NOMO-1 (cell line): Measurements from ENCODE around the gene CCDC85B.

Experiments used
- DNase-seq, 2 experiments: peaks; one replicate each; lab custom pipeline; 2025; ENCODE audit not compliant: unreplicated experiment in 2 of 2; lab: John Stamatoyannopoulos, UW

CCDC85B gene

DNA sequence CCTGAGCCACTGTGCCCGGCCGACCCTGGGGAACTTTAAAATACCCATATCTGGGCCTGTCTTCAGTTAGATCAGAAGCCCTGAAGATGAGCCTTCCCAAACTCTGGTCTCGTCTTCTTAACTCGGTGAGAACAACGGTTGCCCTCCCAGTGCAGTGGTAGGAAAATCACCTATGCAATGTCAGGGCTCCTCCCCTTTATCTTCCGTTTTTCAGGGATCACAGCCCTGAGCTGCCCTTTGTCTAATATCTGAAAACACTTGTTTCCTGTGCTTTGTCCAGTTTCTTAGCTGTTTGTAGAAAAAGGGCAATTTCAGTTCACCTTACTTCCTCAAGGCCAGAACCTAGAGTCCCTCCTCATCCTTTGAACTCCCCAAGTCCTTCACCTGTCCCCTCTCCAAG, 38.2 kb downstream of the CCDC85B start:
- no peak for DNase-seq

GRCh38 chr11:65931773-65932557, 41.5 kb downstream of the CCDC85B start:
- DNase-seq = no peak

DNA sequence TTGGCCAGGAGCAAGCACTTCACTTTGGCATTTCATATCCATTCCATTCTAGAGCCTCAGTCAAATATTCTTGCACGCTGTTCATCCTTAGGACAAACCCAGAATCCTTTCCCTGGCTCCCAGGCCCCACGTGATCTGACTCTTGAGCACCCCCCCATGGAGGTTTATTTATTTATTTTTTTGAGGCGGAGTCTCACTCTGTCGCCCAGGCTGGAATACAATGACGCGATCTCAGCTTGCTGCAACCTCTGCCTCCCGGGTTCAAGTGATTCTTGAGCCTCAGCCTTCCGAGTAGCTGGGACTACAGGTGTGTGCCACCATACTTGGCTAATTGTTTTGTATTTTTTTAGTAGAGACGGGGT, 42.1 kb downstream of the CCDC85B start:
- DNase-seq = no peak

- DNase-seq = no peak
These were observed 43.5 kb downstream of the CCDC85B start for GRCh38 chr11:65934014-65934413.

DNA sequence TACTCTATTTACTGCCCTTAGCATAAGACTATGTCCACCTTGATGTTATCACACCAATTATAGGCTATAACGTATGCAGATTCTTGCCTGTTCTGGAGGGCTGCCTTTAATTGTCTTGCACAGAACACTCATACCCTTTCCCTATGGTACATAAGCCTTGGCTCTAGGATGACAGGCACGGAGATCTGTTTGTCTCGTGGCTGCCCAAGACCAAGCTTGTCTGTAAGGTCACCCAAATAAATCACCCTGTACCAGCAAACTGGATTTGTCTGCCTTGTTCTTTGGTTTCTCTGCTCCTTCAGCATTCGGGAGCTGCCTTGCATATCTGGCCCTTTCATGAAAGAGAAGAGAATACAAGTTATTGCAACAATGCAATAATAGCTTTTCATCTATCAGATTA, 47.3 kb downstream of the CCDC85B start:
- no peak for DNase-seq
